HG03025 (cell line): ENCODE results near the gene DHX34.
"Not testable (repeated sequence)": the region's sequence is repeated elsewhere in the genome, so short reads cannot be mapped to it uniquely, and the experiment has no call there.

Experiments
- ATAC-seq: cut with Tn5 transposase; IDR thresholded peaks from one replicate; pipeline ENCODE4 v1.9.1; 2021; ENCODE audit warnings: mild to moderate bottlenecking, moderate library complexity; ENCODE audit not compliant: unreplicated experiment, low FRiP score

DHX34 gene

DNA sequence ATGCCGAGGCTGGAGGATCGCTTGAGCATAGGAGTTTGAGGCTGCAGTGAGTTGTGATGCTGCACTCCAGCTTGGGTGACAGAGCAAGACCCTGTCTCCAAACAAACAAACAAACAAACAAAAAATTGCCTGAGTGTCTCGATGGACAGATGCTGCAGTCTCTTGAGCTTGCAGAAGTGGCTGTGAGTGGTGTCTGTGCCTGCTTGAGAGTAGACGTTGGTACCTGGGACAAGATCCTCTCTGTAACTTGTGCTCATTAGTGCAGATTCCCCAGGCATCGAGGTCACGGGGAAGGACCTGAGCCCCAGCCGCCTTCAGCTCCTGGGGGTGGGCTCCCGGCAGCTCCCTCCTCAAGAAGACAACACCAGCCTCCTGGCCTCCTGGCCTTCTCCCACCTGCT, 25.7 kb upstream of the DHX34 start:
- no peak for ATAC-seq

DNA sequence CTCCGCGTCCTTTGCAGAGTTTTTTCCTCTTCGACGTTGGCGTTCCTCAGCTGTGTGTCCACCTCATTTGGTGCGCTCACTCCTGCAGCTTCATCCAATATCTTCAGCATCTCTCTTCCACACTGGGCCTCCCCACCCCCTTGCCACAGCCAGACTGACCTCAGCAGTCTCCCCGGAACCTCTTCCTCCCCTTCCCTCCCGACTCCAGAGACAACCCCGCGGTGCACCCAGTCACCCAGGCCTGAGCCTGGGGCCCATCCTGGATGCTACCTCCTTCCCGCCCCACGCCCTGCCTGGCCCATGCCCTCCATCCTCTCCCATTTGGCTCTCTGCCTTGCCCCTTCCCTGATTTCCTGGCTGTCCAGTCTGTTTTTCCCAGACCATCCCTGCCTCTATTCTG, 25.2 kb upstream of the DHX34 start:
- no peak for ATAC-seq

DNA sequence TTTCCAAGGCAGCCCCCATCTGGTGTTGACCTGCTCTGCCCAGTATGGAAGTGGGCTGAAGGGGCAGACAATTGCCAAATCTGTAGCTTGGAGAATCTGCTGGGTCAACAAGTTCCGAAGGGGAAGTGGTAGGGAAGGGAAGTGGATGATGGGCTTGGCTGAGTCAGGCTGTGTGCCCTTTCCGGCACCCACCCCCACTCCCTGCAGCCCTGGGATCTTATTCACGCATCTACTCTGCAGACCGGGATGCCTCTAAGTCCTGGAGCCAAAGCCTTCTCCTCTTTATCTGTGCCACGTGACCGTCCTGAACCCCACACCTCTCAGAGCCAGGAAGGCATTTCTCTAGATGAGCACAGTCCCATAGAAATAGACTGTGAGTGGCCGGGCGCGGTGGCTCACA, 24.6 kb upstream of the DHX34 start:
- ATAC-seq = no peak

DNA sequence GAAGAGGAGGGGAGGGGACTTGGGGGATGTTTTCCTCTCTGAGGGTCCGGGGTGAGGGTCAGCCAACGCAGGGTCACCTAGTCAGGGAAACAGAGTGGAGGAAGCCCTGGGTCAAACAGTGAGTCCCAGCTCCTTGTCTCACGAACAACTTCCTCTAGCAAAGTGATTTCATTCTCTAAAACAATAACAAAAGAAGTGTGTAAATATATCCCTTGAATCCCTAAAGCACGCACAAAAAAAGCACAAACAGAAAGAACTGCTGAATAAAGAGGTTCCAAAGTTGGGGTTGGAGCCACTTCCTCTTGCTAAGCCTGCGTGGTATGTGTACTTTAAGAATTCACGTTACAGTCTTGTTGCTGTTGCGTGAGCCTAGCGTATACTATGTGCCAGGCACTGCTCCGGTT, 18.6 kb upstream of the DHX34 start:
- no peak for ATAC-seq

DNA sequence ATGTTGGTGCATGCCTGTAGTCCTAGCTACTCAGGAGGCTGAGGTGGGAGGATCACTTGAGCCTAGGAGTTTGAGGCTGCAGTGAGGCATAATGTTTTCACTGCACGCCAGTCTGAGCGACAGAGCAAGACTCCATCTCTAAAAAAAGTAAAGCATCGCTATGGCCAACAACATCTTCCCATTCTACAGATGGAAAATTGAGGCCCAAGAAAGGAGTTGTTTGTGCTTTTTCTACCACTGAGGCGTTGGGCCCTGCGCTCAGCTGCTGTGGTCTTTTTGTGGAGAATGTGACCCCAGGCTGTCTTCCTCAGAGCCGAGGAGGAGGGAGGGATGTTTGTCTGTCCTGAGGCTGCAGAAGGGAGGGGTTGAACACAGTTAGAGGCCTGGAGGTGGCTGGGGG, 17.6 kb upstream of the DHX34 start:
- ATAC-seq = no peak

DNA sequence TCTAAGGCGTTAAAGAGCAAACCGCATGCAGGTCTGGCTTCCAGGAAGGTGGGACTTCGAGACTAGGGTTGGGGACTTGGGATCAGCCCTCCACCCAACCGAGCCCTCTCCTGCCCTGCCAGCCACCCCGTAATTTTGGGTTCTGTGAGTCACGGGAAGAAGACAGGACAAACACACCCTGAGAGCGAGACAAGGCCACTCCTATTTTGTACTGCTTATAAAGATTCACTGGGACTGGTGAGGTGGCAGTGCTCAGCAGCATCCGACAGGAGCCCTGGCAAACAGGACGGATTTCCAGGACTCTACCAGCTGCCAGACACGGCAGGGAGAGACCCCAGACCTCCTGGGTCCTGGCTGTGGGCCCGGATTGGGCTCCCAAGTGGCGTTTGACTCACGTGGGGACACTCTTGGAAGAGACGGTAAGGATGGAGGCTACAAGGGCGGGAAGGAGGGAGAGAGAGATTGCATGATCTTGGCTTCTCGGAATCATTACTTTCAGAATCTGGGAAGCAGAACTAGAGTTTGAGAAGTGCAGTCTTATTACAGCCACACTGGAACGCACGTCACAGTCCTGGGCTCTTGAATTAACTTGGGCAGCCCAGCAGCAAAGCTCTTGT, 17.1 kb upstream of the DHX34 start, which contains the start of gene C5AR2:
C5AR2 (plus strand) TSS at position 245 of the 617 bp plus-strand sequence. CDS start 8,625 bp downstream, outside the sequence.
- ATAC-seq = no peak

DNA sequence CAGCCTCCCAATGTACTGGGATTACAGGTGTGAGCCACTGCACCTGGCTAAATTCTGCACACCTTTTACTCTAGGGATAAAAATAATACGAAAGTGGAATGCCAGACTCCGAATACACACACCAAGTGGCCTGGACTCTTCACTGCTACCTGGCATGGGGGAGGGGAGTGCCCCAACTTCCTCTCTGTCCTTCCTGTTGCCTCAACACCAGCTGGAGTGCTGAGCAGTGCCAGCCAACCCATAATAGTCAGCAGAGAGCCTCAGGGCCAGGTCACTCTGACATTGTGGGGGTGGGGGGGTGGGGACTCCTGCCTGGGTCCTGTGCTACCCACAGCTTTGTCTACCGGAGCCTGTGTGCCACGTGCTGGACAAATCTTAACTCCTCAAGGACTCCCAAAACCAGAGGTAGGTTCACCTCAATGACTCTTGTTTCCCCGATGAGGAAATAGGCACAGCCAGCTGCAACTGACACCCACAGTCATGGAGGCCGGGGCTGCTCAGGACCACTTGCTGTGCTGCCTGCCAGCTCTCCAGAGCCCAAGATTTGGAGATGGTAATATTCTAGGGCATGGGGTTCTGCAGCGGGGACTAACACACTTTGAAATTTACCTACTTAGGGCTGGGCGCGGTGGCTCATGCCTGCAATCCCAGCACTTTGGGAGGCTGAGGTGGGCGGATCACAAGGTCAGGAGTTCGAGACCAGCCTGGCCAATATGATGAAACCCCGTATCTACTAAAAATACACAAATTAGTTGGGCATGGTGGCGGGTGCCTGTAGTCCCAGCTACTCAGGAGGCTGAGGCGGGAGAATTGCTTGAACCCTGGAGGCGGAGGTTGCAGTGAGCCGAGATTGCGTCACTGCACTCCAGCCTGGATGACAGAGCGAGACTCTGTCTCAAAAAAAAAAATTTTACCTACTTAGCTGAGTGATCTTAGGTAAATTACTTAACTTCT, 12.1 kb upstream of the DHX34 start:
- not testable (repeated sequence) for ATAC-seq

DNA sequence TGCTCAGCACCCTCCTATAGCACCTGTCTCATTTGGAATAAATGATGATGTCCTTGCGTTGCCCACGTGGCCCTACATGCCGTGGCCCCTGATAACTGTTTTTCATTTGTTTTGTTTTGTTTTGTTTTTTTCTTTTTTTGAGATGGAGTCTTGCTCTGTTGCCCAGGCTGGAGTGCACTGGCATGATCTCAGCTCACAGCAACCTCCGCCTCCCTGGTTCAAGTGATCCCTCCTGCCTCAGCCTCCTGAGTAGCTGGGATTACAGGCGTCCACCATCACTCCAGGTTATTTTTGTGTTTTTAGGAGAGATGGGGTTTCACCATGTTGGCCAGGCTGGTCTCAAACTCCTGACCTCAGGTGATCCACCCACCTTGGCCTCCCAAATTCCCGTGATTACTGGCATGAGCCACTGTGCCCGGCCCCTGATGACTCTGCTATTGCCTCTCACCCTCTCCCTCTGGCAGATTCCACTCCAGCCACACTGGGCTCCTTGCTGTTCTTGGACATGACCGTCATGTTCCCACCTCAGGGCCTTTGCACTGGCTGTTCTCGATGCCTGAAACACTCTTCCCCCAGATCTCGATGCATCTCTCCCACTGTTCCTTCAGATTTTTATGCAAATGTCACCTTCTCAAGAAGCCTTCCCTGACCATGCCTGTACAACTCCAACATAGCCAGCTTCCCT, 9.8 kb upstream of the DHX34 start:
- ATAC-seq = no peak

DNA sequence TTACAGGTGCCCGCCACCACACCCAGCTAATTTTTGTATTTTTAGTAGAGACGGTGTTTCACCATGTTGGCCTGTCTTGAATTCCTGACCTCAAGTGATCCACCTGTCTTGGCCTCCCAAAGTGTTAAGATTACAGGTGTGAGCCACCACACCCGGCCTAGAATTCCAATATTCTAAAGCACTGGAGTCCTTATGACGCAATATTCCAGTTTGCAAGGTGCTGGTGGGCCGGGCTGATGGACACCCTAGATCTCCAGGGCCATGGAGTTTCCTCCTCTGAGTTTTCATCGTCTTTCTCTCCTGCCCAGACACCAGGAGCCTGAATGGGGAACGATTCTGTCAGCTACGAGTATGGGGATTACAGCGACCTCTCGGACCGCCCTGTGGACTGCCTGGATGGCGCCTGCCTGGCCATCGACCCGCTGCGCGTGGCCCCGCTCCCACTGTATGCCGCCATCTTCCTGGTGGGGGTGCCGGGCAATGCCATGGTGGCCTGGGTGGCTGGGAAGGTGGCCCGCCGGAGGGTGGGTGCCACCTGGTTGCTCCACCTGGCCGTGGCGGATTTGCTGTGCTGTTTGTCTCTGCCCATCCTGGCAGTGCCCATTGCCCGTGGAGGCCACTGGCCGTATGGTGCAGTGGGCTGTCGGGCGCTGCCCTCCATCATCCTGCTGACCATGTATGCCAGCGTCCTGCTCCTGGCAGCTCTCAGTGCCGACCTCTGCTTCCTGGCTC, 8.5 kb upstream of the DHX34 start:
- ATAC-seq = no peak

DNA sequence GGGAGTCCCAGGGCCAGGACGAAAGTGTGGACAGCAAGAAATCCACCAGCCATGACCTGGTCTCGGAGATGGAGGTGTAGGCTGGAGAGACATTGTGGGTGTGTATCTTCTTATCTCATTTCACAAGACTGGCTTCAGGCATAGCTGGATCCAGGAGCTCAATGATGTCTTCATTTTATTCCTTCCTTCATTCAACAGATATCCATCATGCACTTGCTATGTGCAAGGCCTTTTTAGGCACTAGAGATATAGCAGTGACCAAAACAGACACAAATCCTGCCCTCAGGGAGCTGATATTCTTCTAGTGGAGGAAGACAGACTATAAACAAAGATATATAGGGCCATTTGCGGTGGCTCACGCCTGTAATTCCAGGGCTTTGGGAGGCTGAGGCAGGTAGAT, 7.4 kb upstream of the DHX34 start:
- no peak for ATAC-seq

DNA sequence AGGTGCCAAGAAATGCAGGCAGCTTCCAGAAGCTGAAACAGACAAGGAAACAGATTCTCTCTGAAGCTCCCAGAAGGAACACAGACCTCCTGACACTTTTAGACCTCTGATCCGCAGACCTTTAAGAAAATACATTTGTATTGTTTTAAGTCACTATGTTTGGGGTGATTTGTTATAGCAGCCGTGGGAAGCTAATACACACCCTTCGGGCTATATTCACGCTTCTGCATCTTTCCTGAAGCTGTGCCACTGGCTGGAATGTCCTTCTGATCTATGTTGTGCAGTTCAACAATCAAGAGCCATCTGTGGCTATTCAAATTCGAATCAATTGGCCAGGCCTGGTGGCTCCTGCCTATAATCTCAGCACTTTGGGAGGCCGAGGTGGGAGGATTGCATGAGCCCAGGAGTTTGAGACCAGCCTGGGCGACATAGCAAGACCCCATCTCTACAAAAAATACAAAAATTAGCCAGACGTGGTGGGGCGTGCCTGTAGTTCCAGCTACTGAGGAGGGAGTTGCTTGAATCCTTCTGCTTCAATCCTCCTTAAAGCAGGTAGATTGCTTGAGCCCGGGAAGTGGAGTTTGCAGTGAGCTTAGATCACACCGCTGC, 5.8 kb upstream of the DHX34 start:
- no peak for ATAC-seq

DNA sequence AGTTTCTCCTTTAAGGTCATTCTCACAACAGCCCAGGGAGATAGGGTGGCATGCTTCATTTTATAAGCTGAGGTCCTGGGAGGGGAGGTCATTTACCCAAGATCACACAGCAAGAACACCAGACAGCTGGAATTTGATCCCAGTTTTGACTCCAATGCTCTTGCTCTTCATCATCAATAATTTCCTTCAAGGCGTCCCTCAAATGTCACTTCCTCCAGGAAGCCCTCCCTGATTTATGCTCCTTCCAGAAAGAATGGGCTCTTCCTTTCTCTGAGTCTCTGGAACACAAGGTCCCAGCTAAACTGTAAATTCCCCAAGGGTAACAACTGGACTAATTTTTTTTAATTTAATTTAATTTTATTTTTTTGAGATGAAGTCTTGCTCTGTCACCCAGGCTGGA, 4.7 kb upstream of the DHX34 start:
- no peak for ATAC-seq

DNA sequence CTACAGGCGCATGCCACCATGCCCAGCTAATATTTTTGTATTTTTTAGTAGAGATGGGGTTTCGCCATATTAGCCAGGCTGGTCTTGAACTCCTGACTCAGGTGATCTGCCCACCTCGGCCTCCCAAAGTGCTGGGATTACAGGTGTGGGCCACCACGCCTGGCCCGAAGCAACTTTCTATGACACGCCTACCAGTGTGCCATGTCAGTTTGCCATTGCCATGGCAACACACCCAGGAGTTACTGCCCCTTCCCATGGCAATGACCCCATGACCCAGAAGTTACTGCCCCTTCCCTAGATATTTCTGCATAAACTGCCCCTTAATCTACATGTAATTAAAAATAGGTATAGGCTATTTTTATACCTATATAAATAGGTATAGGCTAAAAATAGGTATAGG, 3.1 kb upstream of the DHX34 start:
- not testable (repeated sequence) for ATAC-seq

DNA sequence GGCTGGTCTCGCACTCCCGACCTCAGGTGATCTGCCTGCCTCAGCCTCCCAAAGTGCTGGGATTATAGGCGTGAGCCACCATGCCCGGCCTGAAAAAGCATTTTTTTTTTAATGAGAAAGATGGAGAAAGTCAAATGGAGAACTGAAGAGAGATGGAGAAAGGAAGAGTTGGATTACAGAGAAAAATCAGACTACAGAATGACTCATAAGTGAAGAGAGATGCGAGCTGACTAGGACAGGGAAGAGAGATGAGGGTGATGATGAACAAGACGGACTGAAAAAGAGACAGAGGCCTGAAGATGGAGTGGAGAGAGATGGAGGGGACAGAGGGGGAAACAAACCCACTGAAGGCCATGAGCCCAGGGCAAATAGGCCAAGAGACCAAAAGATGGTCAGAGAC, 1.5 kb downstream of the DHX34 start:
- ATAC-seq = no peak

DNA sequence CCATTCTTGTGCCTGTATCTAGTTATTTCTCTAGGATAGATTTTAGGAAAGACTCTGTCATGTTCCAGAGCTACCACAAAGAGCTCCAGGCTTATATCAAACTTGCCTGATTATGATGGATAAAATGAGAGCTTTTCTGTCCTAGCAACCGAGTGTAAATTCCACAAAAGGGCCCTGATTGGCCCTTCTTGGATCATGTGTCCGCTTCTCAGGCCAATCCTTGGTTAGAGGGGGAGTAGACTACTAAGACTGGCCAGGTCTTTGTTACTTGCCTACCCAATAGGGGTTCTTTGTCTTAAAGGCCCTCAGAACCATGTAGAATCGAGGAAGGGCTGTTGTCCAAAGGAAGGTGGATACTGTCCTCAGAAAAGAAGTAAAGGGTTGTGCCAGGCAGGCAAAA, 2.4 kb downstream of the DHX34 start:
- ATAC-seq = no peak

DNA sequence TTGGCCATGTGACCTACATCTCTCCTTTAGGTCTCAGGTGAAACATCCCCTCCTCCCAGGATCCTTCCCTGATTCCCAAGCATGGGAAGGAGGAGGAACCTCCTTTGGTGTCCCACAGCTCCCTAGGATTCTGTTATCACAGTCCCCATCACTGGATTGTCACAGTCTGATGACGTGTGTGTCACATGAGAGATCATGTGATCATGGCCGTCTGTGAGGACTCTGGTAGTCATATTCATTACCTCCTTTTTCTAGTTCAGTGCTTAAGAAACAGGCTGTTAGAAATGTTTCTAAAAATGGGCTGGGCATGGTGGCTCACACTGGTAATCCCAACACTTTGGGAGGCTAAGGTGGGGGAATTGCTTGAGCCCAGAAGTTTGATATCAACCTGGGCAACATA, 3.0 kb downstream of the DHX34 start:
- no peak for ATAC-seq

DNA sequence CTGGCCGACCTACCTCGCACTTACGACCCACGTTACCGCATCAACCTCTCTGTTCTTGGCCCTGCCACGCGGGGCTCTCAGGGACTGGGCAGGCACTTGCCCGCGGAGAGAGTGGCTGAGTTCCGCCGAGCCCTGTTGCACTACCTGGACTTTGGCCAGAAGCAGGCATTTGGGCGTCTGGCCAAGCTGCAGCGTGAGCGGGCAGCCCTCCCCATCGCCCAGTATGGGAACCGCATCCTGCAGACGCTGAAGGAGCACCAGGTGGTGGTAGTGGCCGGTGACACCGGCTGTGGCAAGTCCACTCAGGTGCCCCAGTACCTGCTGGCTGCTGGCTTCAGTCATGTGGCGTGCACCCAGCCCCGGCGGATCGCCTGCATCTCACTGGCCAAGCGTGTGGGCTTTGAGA, 4.2 kb downstream of the DHX34 start:
- no peak for ATAC-seq

DNA sequence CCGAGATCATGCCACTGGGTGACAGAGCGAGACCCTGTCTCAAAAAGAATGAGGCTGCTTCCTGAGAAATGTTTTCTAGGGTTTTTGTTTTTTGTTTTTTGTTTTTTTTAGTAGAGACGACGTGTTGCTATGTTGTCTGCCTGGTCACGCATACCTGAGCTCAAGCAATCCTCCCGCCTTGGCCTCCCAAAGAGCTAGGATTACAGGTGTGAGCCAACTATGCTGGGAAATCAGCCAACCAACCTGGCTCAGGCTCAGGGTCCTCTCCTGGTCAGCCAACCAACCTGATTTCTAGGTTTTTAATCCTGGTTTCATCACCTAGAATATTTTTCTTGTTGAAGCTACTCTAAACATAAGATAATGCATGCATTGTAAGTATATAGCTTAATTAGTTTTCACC, 7.8 kb downstream of the DHX34 start:
- ATAC-seq = no peak

DNA sequence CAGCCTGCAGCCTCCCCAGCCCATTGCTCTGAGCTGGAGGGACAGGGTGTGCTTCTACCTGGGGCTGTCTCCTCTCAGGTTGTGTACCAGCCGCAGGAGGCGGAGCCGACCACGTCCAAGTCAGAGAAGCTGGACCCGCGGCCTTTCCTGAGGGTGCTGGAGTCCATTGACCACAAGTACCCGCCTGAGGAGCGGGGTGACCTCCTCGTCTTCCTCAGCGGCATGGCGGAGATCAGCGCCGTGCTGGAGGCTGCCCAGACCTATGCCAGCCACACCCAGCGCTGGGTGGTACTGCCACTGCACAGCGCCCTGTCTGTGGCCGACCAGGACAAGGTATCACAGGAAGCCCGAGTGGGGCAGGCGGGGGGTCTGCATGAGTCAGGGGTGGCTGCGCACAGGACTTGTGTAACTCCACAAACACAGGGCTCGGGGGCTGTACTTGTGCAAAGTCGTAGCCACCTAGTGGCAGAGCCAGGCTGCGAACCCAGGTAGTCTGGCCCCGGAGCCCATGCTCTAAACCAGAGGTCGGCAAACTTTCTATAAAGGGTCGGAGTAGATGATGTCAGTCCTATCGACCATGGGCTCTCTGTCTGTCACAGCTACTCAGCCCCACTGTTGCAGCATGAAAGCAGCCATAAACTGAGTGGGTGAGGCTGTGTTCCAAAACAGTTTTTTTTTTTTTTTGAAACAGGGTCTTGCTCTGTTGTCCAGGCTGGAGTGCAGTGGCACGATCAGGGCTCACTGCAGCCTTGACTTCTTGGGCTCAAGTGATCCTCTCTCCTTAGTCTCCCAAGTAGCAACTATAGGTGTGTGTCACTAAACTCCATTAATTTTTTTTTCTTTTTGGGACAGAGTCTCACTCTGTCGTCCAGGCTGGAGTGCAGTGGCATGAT, 8.9 kb downstream of the DHX34 start:
- ATAC-seq = no peak
